Ectodermal cell (in vitro differentiated cells): Measurements from ENCODE around the gene DHRS11.

Source experiments
- H3K27ac ChIP-seq: 2 replicates; pipeline ENCODE4 v1.7.0; 2013; ENCODE audit warnings: mild to moderate bottlenecking, low read depth, low read length; ENCODE audit not compliant: insufficient read depth, poor library complexity, severe bottlenecking
- H3K27me3 ChIP-seq: 2 replicates; pipeline ENCODE4 v1.7.0; 2013; ENCODE audit warnings: mild to moderate bottlenecking, low read length; ENCODE audit not compliant: insufficient read depth, control insufficient read depth, poor library complexity, severe bottlenecking
- H3K36me3 ChIP-seq: one replicate; pipeline ENCODE4 v1.7.0; 2013; ENCODE audit warnings: low read length; ENCODE audit not compliant: control insufficient read depth, insufficient read depth
- H3K4me1 ChIP-seq: one replicate; pipeline ENCODE4 v1.7.0; 2013; ENCODE audit warnings: low read length; ENCODE audit not compliant: control insufficient read depth, insufficient read depth
- H3K4me3 ChIP-seq: 2 replicates; pipeline ENCODE4 v1.7.0; 2013; ENCODE audit warnings: low read depth, low read length, control low read depth; ENCODE audit not compliant: insufficient read depth
- H3K9me3 ChIP-seq: 2 replicates; pipeline ENCODE4 v1.7.0; 2013; ENCODE audit warnings: mild to moderate bottlenecking, low read length, moderate library complexity; ENCODE audit not compliant: control insufficient read depth
- WGBS, 2 experiments: methylation state at CpG; one replicate each; pipeline ENCODE4 v1.1.7; 2013; ENCODE audit warnings: missing lambda C conversion rate in 2 of 2; 5-methylcytosine and 5-hydroxymethylcytosine counted together

The DHRS11 gene

GRCh38 chr17:36645422-36645821 lies 53.7 kb downstream of the DHRS11 start:
- Histone ChIP-seq H3K27ac (no peak overlapping the region), H3K27me3 (peaks cover 48% of the 10 kb centered on the region), H3K4me3 (no peak overlapping the region), H3K9me3 (no peaks in the 10 kb centered on the region), H3K4me1 (peaks cover 25% of the 10 kb centered on the region), H3K36me3 (no peaks in the 10 kb centered on the region)
- 53 to 68% methylated on average over 3 of the region's 3 CpGs for WGBS, 2 experiments

GRCh38 chr17:36647636-36648035 lies 56.0 kb downstream of the DHRS11 start:
- no peaks in the 10 kb centered on the region for H3K9me3 ChIP-seq
- H3K27me3 ChIP-seq = peaks cover 26% of the 10 kb centered on the region
- no peaks in the 10 kb centered on the region for H3K36me3 ChIP-seq
- 29 to 34% methylated on average over 4 of the region's 4 CpGs for WGBS, 2 experiments
- no peak overlapping the region for H3K27ac ChIP-seq
- peaks cover 24% of the 10 kb centered on the region for H3K4me1 ChIP-seq
- no peak overlapping the region for H3K4me3 ChIP-seq

GRCh38 chr17:36650096-36650775 lies 58.6 kb downstream of the DHRS11 start:
- WGBS, 2 experiments = 57 to 60% methylated on average over 6 to 7 of the region's 9 CpGs
- H3K36me3 ChIP-seq = no peaks in the 10 kb centered on the region
- H3K27me3 ChIP-seq = peaks cover under 1% of the 10 kb centered on the region
- H3K4me1 ChIP-seq = peaks cover 18% of the 10 kb centered on the region
- H3K27ac ChIP-seq = no peak overlapping the region
- no peaks in the 10 kb centered on the region for H3K9me3 ChIP-seq
- no peak overlapping the region for H3K4me3 ChIP-seq
